Choroid plexus epithelial cell (primary cell): ENCODE data around the gene GRIA4.
"Not testable (repeated sequence)": the region's sequence is repeated elsewhere in the genome, so short reads cannot be mapped to it uniquely, and the experiment has no call there.

ENCODE experiments used
- DNase-seq: peaks from one replicate; pipeline ENCODE4 v3.0.0-alpha.2; 2010; ENCODE audit warnings: low read depth
- H3K4me3 ChIP-seq: 2 replicates; pipeline ENCODE4 v1.5.1; 2011; ENCODE audit warnings: low read depth, mild to moderate bottlenecking, control low read depth, low read length, moderate library complexity
- TF ChIP-seq, protein P1 (sequence below): conservative IDR thresholded peaks from 2 replicates; pipeline ENCODE4 v1.5.1; 2011; ENCODE audit warnings: low read depth, mild to moderate bottlenecking, control low read depth, inconsistent platforms, low read length, moderate library complexity

The GRIA4 gene

GRCh38 chr11:105783216-105783615 lies 173.3 kb downstream of the GRIA4 start:
- TF ChIP-seq, protein P1, sequence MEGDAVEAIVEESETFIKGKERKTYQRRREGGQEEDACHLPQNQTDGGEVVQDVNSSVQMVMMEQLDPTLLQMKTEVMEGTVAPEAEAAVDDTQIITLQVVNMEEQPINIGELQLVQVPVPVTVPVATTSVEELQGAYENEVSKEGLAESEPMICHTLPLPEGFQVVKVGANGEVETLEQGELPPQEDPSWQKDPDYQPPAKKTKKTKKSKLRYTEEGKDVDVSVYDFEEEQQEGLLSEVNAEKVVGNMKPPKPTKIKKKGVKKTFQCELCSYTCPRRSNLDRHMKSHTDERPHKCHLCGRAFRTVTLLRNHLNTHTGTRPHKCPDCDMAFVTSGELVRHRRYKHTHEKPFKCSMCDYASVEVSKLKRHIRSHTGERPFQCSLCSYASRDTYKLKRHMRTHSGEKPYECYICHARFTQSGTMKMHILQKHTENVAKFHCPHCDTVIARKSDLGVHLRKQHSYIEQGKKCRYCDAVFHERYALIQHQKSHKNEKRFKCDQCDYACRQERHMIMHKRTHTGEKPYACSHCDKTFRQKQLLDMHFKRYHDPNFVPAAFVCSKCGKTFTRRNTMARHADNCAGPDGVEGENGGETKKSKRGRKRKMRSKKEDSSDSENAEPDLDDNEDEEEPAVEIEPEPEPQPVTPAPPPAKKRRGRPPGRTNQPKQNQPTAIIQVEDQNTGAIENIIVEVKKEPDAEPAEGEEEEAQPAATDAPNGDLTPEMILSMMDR, result no peak
- H3K4me3 ChIP-seq, result no peak overlapping the region
- no peak for DNase-seq

DNA sequence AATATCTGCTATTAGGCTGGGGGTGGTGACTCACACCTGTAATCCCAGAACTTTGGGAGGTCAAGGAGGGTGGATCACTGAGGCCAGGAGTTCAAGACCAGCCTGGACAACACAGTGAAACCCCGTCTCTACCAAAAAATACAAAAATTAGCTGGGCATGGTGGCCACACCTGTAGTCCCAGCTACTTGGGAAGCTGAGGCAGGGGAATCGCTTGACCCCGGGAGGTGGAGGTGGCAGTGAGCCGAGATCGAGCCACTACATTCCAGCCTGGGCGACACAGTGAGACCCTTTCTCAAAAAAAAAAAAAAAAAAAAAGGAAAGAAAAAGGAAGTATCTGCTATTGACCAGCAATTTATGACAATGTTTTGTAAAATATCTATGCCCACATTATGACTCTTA lies 176.0 kb downstream of the GRIA4 start:
- H3K4me3 ChIP-seq, DNase-seq: not testable (repeated sequence)

DNA sequence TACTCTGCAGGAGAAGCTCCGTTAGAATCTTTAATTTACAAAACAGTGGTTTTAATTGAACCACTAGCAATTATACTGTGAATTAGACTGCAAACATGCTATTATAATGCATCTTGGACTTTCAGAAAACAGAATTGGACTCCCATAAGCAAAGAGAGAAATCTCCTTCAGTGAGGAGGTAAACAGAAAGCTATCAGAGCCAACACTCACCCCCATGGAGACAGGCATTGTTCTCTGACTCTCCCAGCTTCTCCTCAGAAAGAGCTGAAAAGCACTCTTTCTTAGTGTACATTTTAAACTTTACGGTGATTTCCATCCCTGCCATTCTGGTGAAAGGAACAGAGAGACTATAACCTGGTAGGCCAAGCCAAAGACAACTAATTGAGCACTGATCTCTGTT lies 176.9 kb downstream of the GRIA4 start:
- H3K4me3 ChIP-seq, result no peak overlapping the region
- no peak for DNase-seq
- TF ChIP-seq, protein P1, result no peak

GRCh38 chr11:105789579-105790420 lies 179.9 kb downstream of the GRIA4 start:
- H3K4me3 ChIP-seq, result no peak overlapping the region
- DNase-seq, result no peak
- TF ChIP-seq, protein P1, result no peak

DNA sequence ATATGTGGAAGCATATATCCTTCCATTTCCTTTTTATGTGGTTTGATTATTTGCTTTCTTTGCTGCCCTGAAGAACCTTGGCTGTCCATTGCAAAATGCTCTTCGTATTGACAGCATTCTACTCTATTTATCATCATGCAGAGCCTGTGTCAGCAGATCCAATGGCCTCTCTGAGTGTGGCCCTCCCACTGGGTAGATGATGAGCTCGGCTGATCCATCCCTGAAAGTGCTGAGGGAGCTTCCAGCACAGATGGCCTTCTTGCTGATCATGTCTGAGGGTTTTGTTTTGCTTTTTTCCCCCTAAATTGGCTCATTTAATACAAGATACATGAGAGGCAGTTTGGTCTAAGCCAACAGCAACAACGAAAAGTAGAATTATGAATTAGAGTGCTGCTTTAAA lies 181.0 kb downstream of the GRIA4 start:
- no peak for DNase-seq
- no peak overlapping the region for H3K4me3 ChIP-seq
- TF ChIP-seq, protein P1, result no peak

- DNase-seq, result no peak
- TF ChIP-seq, protein P1, result no peak
- H3K4me3 ChIP-seq, result no peak overlapping the region
These were observed 183.2 kb downstream of the GRIA4 start for GRCh38 chr11:105793092-105793491.

- DNase-seq, result no peak
These were observed 189.4 kb downstream of the GRIA4 start for GRCh38 chr11:105799263-105799662.

More at GRCh38 chr11:105799263-105799662, 189.4 kb downstream of the GRIA4 start:
- TF ChIP-seq, protein P1, result no peak
- no peak overlapping the region for H3K4me3 ChIP-seq
